ENCODE measurements around the gene CASZ1. TPM values are rescaled to one million over a fixed set of nuclear protein-coding genes. Genes with fewer than 3 reads are reported as not detected.

The CASZ1 gene
- total and polyA plus RNA-seq, 4 experiments from 2014 or later, result 0.13 to 8.8 (median 4.7) TPM

GRCh38 chr1:10751561-10752085 is 44.8 kb downstream of the CASZ1 start:
- ChIA-PET POLR2A (ENCODE audit: partially characterized antibody) (no interaction called here), CTCF (ENCODE audit: partially characterized antibody) (no interaction called here)
- peaks cover 10% of the 10 kb centered on the region for H3K4me1 ChIP-seq (ENCODE audit: insufficient read depth, low read length)
- H3K27me3 Mint-ChIP-seq, result peaks cover 0 to under 1% of the 10 kb centered on the region in 2 donors
- H3K27me3 ChIP-seq (ENCODE audit: insufficient read depth, low read length), result no peaks in the 10 kb centered on the region
- H3K4me1 Mint-ChIP-seq, result peaks cover 3 to 16% (median 9%) of the 10 kb centered on the region in 4 donors
- no peaks in the 10 kb centered on the region for H3K9me3 ChIP-seq (ENCODE audit: control insufficient read depth in 1 of 2, low read length in 2 of 2)
- no peak overlapping the region for H3K27ac ChIP-seq (ENCODE audit: low read depth, low read length)
- no peak overlapping the region for H3K27ac Mint-ChIP-seq
- no peak overlapping the region for H3K4me3 ChIP-seq (ENCODE audit: low read length in 2 of 2)
- no peak for DNase-seq
- no peak overlapping the region for H3K4me3 Mint-ChIP-seq
- H3K36me3 Mint-ChIP-seq, result no peaks in the 10 kb centered on the region
- H3K36me3 ChIP-seq (ENCODE audit: insufficient read depth, low read length), result no peaks in the 10 kb centered on the region
- intact Hi-C loops (cut with micrococcal nuclease), result no loop called here
- no peaks in the 10 kb centered on the region for H3K9me3 Mint-ChIP-seq

- POLR2A ChIA-PET (ENCODE audit: partially characterized antibody), result no interaction called here
- H3K4me3 Mint-ChIP-seq, result no peak overlapping the region
These were observed 45.3 kb downstream of the CASZ1 start for GRCh38 chr1:10751160-10751559.

GRCh38 chr1:10745886-10746455 is 50.5 kb downstream of the CASZ1 start:
- Histone ChIP-seq H3K27me3 (ENCODE audit: insufficient read depth, low read length) (no peaks in the 10 kb centered on the region), H3K36me3 (ENCODE audit: insufficient read depth, low read length) (no peaks in the 10 kb centered on the region), H3K4me1 (ENCODE audit: insufficient read depth, low read length) (no peaks in the 10 kb centered on the region), H3K4me3 (ENCODE audit: low read length in 2 of 2) (no peak overlapping the region), H3K9me3 (ENCODE audit: control insufficient read depth in 1 of 2, low read length in 2 of 2) (no peaks in the 10 kb centered on the region), H3K27ac (ENCODE audit: low read depth, low read length) (no peak overlapping the region)
- intact Hi-C loops (cut with micrococcal nuclease), result no loop called here
- peak overlapping the region in 1 of 7 donors; percentile 32 for H3K27ac Mint-ChIP-seq
- H3K27me3 Mint-ChIP-seq, result peaks cover 1 to 12% of the 10 kb centered on the region in 2 donors
- no peak for DNase-seq
- H3K4me1 Mint-ChIP-seq, result no peaks in the 10 kb centered on the region
- H3K36me3 Mint-ChIP-seq, result no peaks in the 10 kb centered on the region
- ChIA-PET CTCF (ENCODE audit: partially characterized antibody) (no interaction called here), POLR2A (ENCODE audit: partially characterized antibody) (no interaction called here)
- no peak overlapping the region for H3K4me3 Mint-ChIP-seq
- no peaks in the 10 kb centered on the region for H3K9me3 Mint-ChIP-seq

More at GRCh38 chr1:10751160-10751559, 45.3 kb downstream of the CASZ1 start:
- Mint-ChIP-seq H3K27ac (no peak overlapping the region), H3K9me3 (no peaks in the 10 kb centered on the region), H3K27me3 (no peaks in the 10 kb centered on the region), H3K36me3 (no peaks in the 10 kb centered on the region), H3K4me1 (peaks cover 2 to 13% (median 7%) of the 10 kb centered on the region in 4 donors)
- intact Hi-C loops (cut with micrococcal nuclease), result no loop called here
- no peaks in the 10 kb centered on the region for H3K27me3 ChIP-seq (ENCODE audit: insufficient read depth, low read length)
- no peak for DNase-seq
- H3K27ac ChIP-seq (ENCODE audit: low read depth, low read length), result no peak overlapping the region
- no peaks in the 10 kb centered on the region for H3K36me3 ChIP-seq (ENCODE audit: insufficient read depth, low read length)
- CTCF ChIA-PET (ENCODE audit: partially characterized antibody), result no interaction called here
- no peak overlapping the region for H3K4me3 ChIP-seq (ENCODE audit: low read length in 2 of 2)
- no peaks in the 10 kb centered on the region for H3K9me3 ChIP-seq (ENCODE audit: control insufficient read depth in 1 of 2, low read length in 2 of 2)
- H3K4me1 ChIP-seq (ENCODE audit: insufficient read depth, low read length), result peaks cover 8% of the 10 kb centered on the region

GRCh38 chr1:10745383-10745782 is 51.1 kb downstream of the CASZ1 start:
- ChIA-PET CTCF (ENCODE audit: partially characterized antibody) (no interaction called here), POLR2A (ENCODE audit: partially characterized antibody) (no interaction called here)
- Mint-ChIP-seq H3K27ac (peak overlapping the region in 1 of 7 donors; percentile 32), H3K4me1 (no peaks in the 10 kb centered on the region), H3K36me3 (no peaks in the 10 kb centered on the region), H3K4me3 (no peak overlapping the region), H3K27me3 (peaks cover 1 to 12% of the 10 kb centered on the region in 2 donors), H3K9me3 (no peaks in the 10 kb centered on the region)
- no peak for DNase-seq
- H3K27me3 ChIP-seq (ENCODE audit: insufficient read depth, low read length), result no peaks in the 10 kb centered on the region
- no peaks in the 10 kb centered on the region for H3K9me3 ChIP-seq (ENCODE audit: control insufficient read depth in 1 of 2, low read length in 2 of 2)
- H3K4me3 ChIP-seq (ENCODE audit: low read length in 2 of 2), result no peak overlapping the region
- no peaks in the 10 kb centered on the region for H3K4me1 ChIP-seq (ENCODE audit: insufficient read depth, low read length)
- no peaks in the 10 kb centered on the region for H3K36me3 ChIP-seq (ENCODE audit: insufficient read depth, low read length)
- H3K27ac ChIP-seq (ENCODE audit: low read depth, low read length), result no peak overlapping the region
- intact Hi-C loops (cut with micrococcal nuclease), result no loop called here

- no peak for DNase-seq
- intact Hi-C loops (cut with micrococcal nuclease), result no loop called here
- Mint-ChIP-seq H3K9me3 (no peaks in the 10 kb centered on the region), H3K27me3 (peaks cover 1 to 12% of the 10 kb centered on the region in 2 donors), H3K4me3 (peak overlapping the region in 1 of 8 donors; percentile 17), H3K36me3 (no peaks in the 10 kb centered on the region), H3K27ac (no peak overlapping the region), H3K4me1 (no peaks in the 10 kb centered on the region)
- CTCF ChIA-PET (ENCODE audit: partially characterized antibody), result no interaction called here
- POLR2A ChIA-PET (ENCODE audit: partially characterized antibody), result no interaction called here
- Histone ChIP-seq H3K9me3 (ENCODE audit: control insufficient read depth in 1 of 2, low read length in 2 of 2) (no peaks in the 10 kb centered on the region), H3K27ac (ENCODE audit: low read depth, low read length) (no peak overlapping the region), H3K36me3 (ENCODE audit: insufficient read depth, low read length) (no peaks in the 10 kb centered on the region), H3K4me1 (ENCODE audit: insufficient read depth, low read length) (no peaks in the 10 kb centered on the region), H3K4me3 (ENCODE audit: low read length in 2 of 2) (no peak overlapping the region), H3K27me3 (ENCODE audit: insufficient read depth, low read length) (no peaks in the 10 kb centered on the region)
These were observed 51.7 kb downstream of the CASZ1 start for GRCh38 chr1:10744654-10745238.

GRCh38 chr1:10744029-10744428 is 52.4 kb downstream of the CASZ1 start:
- Histone ChIP-seq H3K4me3 (ENCODE audit: low read length in 2 of 2) (no peak overlapping the region), H3K4me1 (ENCODE audit: insufficient read depth, low read length) (no peaks in the 10 kb centered on the region), H3K27me3 (ENCODE audit: insufficient read depth, low read length) (no peaks in the 10 kb centered on the region), H3K27ac (ENCODE audit: low read depth, low read length) (no peak overlapping the region), H3K9me3 (ENCODE audit: control insufficient read depth in 1 of 2, low read length in 2 of 2) (no peaks in the 10 kb centered on the region), H3K36me3 (ENCODE audit: insufficient read depth, low read length) (no peaks in the 10 kb centered on the region)
- Mint-ChIP-seq H3K27me3 (peaks cover 1 to 12% of the 10 kb centered on the region in 2 donors), H3K36me3 (no peaks in the 10 kb centered on the region), H3K4me3 (no peak overlapping the region), H3K4me1 (no peaks in the 10 kb centered on the region), H3K27ac (no peak overlapping the region), H3K9me3 (no peaks in the 10 kb centered on the region)
- intact Hi-C loops (cut with micrococcal nuclease), result no loop called here
- DNase-seq, result no peak
- ChIA-PET POLR2A (ENCODE audit: partially characterized antibody) (no interaction called here), CTCF (ENCODE audit: partially characterized antibody) (no interaction called here)

GRCh38 chr1:10741696-10742095 is 54.8 kb downstream of the CASZ1 start:
- Mint-ChIP-seq H3K27me3 (peaks cover 1 to 12% of the 10 kb centered on the region in 2 donors), H3K27ac (no peak overlapping the region), H3K9me3 (no peaks in the 10 kb centered on the region), H3K4me3 (no peak overlapping the region), H3K36me3 (no peaks in the 10 kb centered on the region), H3K4me1 (no peaks in the 10 kb centered on the region)
- H3K36me3 ChIP-seq (ENCODE audit: insufficient read depth, low read length), result no peaks in the 10 kb centered on the region
- no peaks in the 10 kb centered on the region for H3K9me3 ChIP-seq (ENCODE audit: control insufficient read depth in 1 of 2, low read length in 2 of 2)
- CTCF ChIA-PET (ENCODE audit: partially characterized antibody), result no interaction called here
- POLR2A ChIA-PET (ENCODE audit: partially characterized antibody), result no interaction called here
- no peaks in the 10 kb centered on the region for H3K27me3 ChIP-seq (ENCODE audit: insufficient read depth, low read length)
- no peak overlapping the region for H3K27ac ChIP-seq (ENCODE audit: low read depth, low read length)
- intact Hi-C loops (cut with micrococcal nuclease), result no loop called here
- no peak overlapping the region for H3K4me3 ChIP-seq (ENCODE audit: low read length in 2 of 2)
- no peaks in the 10 kb centered on the region for H3K4me1 ChIP-seq (ENCODE audit: insufficient read depth, low read length)
- DNase-seq, result no peak
